NB4 (cell line): Measurements from ENCODE around the gene GAST.
A peak's percentile ranks its signal among the peaks of the same experiment; 100 is the strongest.
"Not testable (repeated sequence)": the region's sequence is repeated elsewhere in the genome, so short reads cannot be mapped to it uniquely, and the experiment has no call there.

Source experiments
- DNase-seq: peaks from one replicate; pipeline ENCODE4 v3.0.0; 2010; ENCODE audit warnings: low read depth
- H3K4me3 ChIP-seq: one replicate; pipeline ENCODE4 v1.5.1; 2011; ENCODE audit warnings: mild to moderate bottlenecking, low read depth, low read length, moderate library complexity
- CTCF ChIP-seq: IDR thresholded peaks from one replicate; pipeline ENCODE4 v1.5.1; 2012; ENCODE audit warnings: low read depth, low read length
- MAX ChIP-seq: IDR thresholded peaks from 2 replicates; pipeline ENCODE4 v1.6.1; 2011; ENCODE audit warnings: low read depth, low read length
- MYC ChIP-seq: IDR thresholded peaks from 2 replicates; pipeline ENCODE4 v1.6.1; 2011; ENCODE audit warnings: low read depth, low read length
- POLR2A ChIP-seq: IDR thresholded peaks from 2 replicates; pipeline ENCODE4 v1.6.1; 2011; ENCODE audit warnings: mild to moderate bottlenecking; ENCODE audit not compliant: insufficient read length; ENCODE audit errors: extremely low read depth

The GAST gene

GRCh38 chr17:41695954-41696757 lies 16.0 kb upstream of the GAST start:
- peak; percentile 85 for DNase-seq
- no peak for TF ChIP-seq MYC
- peak; percentile 65 for TF ChIP-seq CTCF
- no peak overlapping the region for H3K4me3 ChIP-seq

- H3K4me3 ChIP-seq = no peak overlapping the region
- TF ChIP-seq MAX (peak; percentile 94), MYC (peak; percentile 47), CTCF (no peak), POLR2A (no peak)
- DNase-seq = peak; percentile 43
These were observed 14.8 kb upstream of the GAST start for GRCh38 chr17:41697122-41697962.

- DNase-seq, H3K4me3 ChIP-seq: not testable (repeated sequence)
These were observed 11.3 kb upstream of the GAST start for GRCh38 chr17:41700843-41701242.

GRCh38 chr17:41702712-41703111 lies 9.4 kb upstream of the GAST start:
- peak; percentile 41 for DNase-seq
- TF ChIP-seq MAX = no peak
- no peak for TF ChIP-seq POLR2A
- no peak for TF ChIP-seq CTCF
- TF ChIP-seq MYC = no peak
- no peak overlapping the region for H3K4me3 ChIP-seq

- H3K4me3 ChIP-seq = no peak overlapping the region
- TF ChIP-seq MYC (no peak), CTCF (no peak), POLR2A (no peak), MAX (no peak)
- no peak for DNase-seq
These were observed 6.7 kb upstream of the GAST start for GRCh38 chr17:41705271-41705991.

GRCh38 chr17:41707803-41708669 lies 4.1 kb upstream of the GAST start:
- no peak for DNase-seq
- no peak overlapping the region for H3K4me3 ChIP-seq
- TF ChIP-seq MAX = no peak
- no peak for TF ChIP-seq CTCF
- TF ChIP-seq POLR2A = no peak
- TF ChIP-seq MYC = no peak
